HepG2 (cell line): ENCODE measurements around the gene MYO18A. TPM values are rescaled to one million over a fixed set of nuclear protein-coding genes. Genes with fewer than 3 reads are reported as not detected.

ENCODE experiments used
- ATAC-seq: fragments of 200-7000 bp; cut with Tn5 transposase; 3 replicates; pipeline ENCODE4 v1.9.1; 2020; ENCODE audit warnings: mild to moderate bottlenecking, moderate library complexity
- BruUV-seq: library from RNA; stranded (reverse); fragments of 400-500 nt; replicated peaks from 2 replicates; lab custom pipeline; 2021; lab: Mats Ljungman, UMichigan
- CTCF ChIA-PET: fragments of 300-600 bp; formaldehyde crosslinking; extraction: SDS; loops from one replicate; lab custom pipeline; 2021; ENCODE audit warnings: low total read pairs, inconsistent platforms, low intra/inter-chr PET ratio; lab: Yijun Ruan, JAX
- POLR2A ChIA-PET: fragments of 350-600 bp; sonication (Branson Sonifier 250); formaldehyde crosslinking; loops from one replicate; lab custom pipeline; 2020; ENCODE audit warnings: antibody characterized with exemption, inconsistent platforms; lab: Yijun Ruan, JAX
- DNase-seq: peaks from one replicate; pipeline ENCODE4 v3.0.0-alpha.2; 2015; ENCODE audit warnings: low spot score
- FAIRE-seq: peaks from 3 replicates; lab custom pipeline; 2011; peaks lifted over from hg19 to GRCh38; lab: Jason Lieb, UNC
- H2AFZ ChIP-seq: one replicate; pipeline ENCODE4 v1.6.1; 2011; ENCODE audit warnings: low read length, inconsistent platforms
- H3K27ac ChIP-seq: fragments of 300-600 bp; 3 replicates; pipeline ENCODE4 v1.8.0; 2011; ENCODE audit warnings: mixed run types, mild to moderate bottlenecking, mixed read lengths, low read length, inconsistent platforms; ENCODE audit not compliant: insufficient read depth; ENCODE audit errors: extremely low read length
- H3K27me3 ChIP-seq, 2 experiments: fragments of 200-600 bp in 1 of 2; 2 replicates in 1 of 2; 3 replicates in 1 of 2; pipeline versions ENCODE4 v1.6.0 to v1.8.0; 2011; ENCODE audit warnings: low read length in 2 of 2, mild to moderate bottlenecking in 2 of 2, moderate library complexity in 2 of 2, inconsistent platforms in 1 of 2; ENCODE audit not compliant: insufficient read depth in 2 of 2, control insufficient read depth in 1 of 2
- H3K36me3 ChIP-seq, 2 experiments: fragments of 200-600 bp in 1 of 2; replicated peaks in 1 of 2; 2 replicates in 1 of 2; 3 replicates in 1 of 2; pipeline versions ENCODE4 v1.5.1 to v1.8.0; 2011; ENCODE audit warnings: low read length in 2 of 2, inconsistent platforms in 1 of 2; ENCODE audit not compliant: insufficient read depth in 2 of 2, control insufficient read depth in 1 of 2
- H3K4me1 ChIP-seq: 2 replicates; pipeline ENCODE4 v1.5.1; 2012; ENCODE audit warnings: low read length, inconsistent platforms; ENCODE audit not compliant: insufficient read depth
- H3K4me2 ChIP-seq: 2 replicates; pipeline ENCODE4 v1.6.0; 2011; ENCODE audit warnings: low read depth, low read length, inconsistent platforms
- H3K4me3 ChIP-seq, 3 experiments: fragments of 200-600 bp in 1 of 3; sonication (generic), shearing (Covaris generic) in 1 of 3; replicated peaks in 1 of 3; 2 replicates each; pipeline ENCODE4 v1.5.1; 2011 to 2016; ENCODE audit warnings: low read length in 3 of 3, inconsistent platforms in 2 of 3, low read depth in 2 of 3, mild to moderate bottlenecking in 2 of 3, control low read depth in 1 of 3, mixed read lengths in 1 of 3; ENCODE audit not compliant: insufficient read depth in 1 of 3
- H3K79me2 ChIP-seq: one replicate; pipeline ENCODE4 v1.6.1; 2011; ENCODE audit warnings: low read length, inconsistent platforms; ENCODE audit not compliant: insufficient read depth
- H3K9ac ChIP-seq: 2 replicates; pipeline ENCODE4 v1.6.0; 2011; ENCODE audit warnings: mild to moderate bottlenecking, low read depth, low read length, inconsistent platforms; ENCODE audit not compliant: insufficient read depth
- H3K9me3 ChIP-seq: 2 replicates; pipeline ENCODE4 v1.5.1; 2012; ENCODE audit warnings: mild to moderate bottlenecking, low read length
- H4K20me1 ChIP-seq: 2 replicates; pipeline ENCODE4 v1.6.0; 2011; ENCODE audit warnings: inconsistent platforms, mild to moderate bottlenecking, low read length, moderate library complexity; ENCODE audit not compliant: insufficient read depth
- ATAD3A ChIP-seq: sonication (generic); formaldehyde crosslinking; IDR thresholded peaks from 2 replicates; pipeline ENCODE4 v1.4.0; 2020; ENCODE audit warnings: missing genetic modification reagents
- ATF2 ChIP-seq: sonication (generic); formaldehyde crosslinking; IDR thresholded peaks from 2 replicates; pipeline ENCODE4 v1.4.0; 2020; ENCODE audit warnings: missing genetic modification reagents
- CBX1 ChIP-seq: IDR thresholded peaks from one replicate; pipeline ENCODE4 v1.6.1; 2016; ENCODE audit warnings: antibody characterized with exemption, low read depth
- ELK4 ChIP-seq: sonication (generic); formaldehyde crosslinking; IDR thresholded peaks from 2 replicates; pipeline ENCODE4 v1.9.0; 2021; ENCODE audit warnings: missing genetic modification reagents, borderline replicate concordance
- STAG1 ChIP-seq: sonication (generic); formaldehyde crosslinking; IDR thresholded peaks from 2 replicates; pipeline ENCODE4 v1.4.0; 2020; ENCODE audit warnings: missing genetic modification reagents
- TOPORS ChIP-seq: sonication (generic); formaldehyde crosslinking; IDR thresholded peaks from 2 replicates; pipeline ENCODE4 v1.8.0; 2023; ENCODE audit warnings: mild to moderate bottlenecking, missing genetic modification reagents
- TSC22D2 ChIP-seq: sonication (generic); formaldehyde crosslinking; IDR thresholded peaks from 2 replicates; pipeline ENCODE4 v1.5.1; 2020; ENCODE audit warnings: missing genetic modification reagents, mild to moderate bottlenecking, borderline replicate concordance
- ZNF121 ChIP-seq: sonication (generic); formaldehyde crosslinking; IDR thresholded peaks from 2 replicates; pipeline ENCODE4 v1.5.0; 2020; ENCODE audit warnings: mild to moderate bottlenecking, missing genetic modification reagents
- ZNF331 ChIP-seq: sonication (generic); formaldehyde crosslinking; IDR thresholded peaks from 2 replicates; pipeline ENCODE4 v1.4.0; 2020; ENCODE audit warnings: missing genetic modification reagents
- WGBS: methylation state at CpG from one replicate; pipeline ENCODE4 v1.1.6; 2017; ENCODE audit warnings: low lambda C conversion rate; 5-methylcytosine and 5-hydroxymethylcytosine counted together
- in situ Hi-C: cut with HindIII; loops from 2 replicates; pipeline ENCODE4 v1.10.0; 2017; ENCODE audit warnings: low pct_unique_long_range_greater_than_20kb; ENCODE audit not compliant: extremely low pct_ligation_motif_present
- intact Hi-C: fragments of 100-400 bp; cut with micrococcal nuclease; formaldehyde crosslinking; loops from one replicate; pipeline ENCODE4 v1.10.0; 2022; ENCODE audit not compliant: unreplicated experiment
- polyA plus RNA-seq, 8 experiments: library from polyadenylated mRNA; depleted of rRNA in 3 of 8; stranded (reverse) in 7 of 8; unstranded in 1 of 8; fragments of >200 nt; fragmentation: Illumina TruSeq in 4 of 8; extraction: Trizol in 4 of 8; gene quantifications; 2 replicates each; pipeline versions ENCODE4 v1.2.1 to v1.2.3, GENCODE V29; 2011 to 2016; ENCODE audit warnings: low read depth in 4 of 8, missing spikeins in 1 of 8, mixed read lengths in 1 of 8; ENCODE audit not compliant: insufficient read depth in 1 of 8
- total RNA-seq, 5 experiments: library from RNA; depleted of rRNA; stranded (reverse); fragments of >200 nt; fragmentation: Illumina TruSeq; extraction: Trizol; gene quantifications; 2 replicates each; pipeline ENCODE4 v1.2.3, GENCODE V29; 2016; ENCODE audit warnings: low read depth in 1 of 5

MYO18A gene
- total and polyA plus RNA-seq, 2 of the 13 experiments (the other 11 are each of a cell fraction or from before 2014, with no cell fraction given): 16.8 to 24.8 TPM

DNA sequence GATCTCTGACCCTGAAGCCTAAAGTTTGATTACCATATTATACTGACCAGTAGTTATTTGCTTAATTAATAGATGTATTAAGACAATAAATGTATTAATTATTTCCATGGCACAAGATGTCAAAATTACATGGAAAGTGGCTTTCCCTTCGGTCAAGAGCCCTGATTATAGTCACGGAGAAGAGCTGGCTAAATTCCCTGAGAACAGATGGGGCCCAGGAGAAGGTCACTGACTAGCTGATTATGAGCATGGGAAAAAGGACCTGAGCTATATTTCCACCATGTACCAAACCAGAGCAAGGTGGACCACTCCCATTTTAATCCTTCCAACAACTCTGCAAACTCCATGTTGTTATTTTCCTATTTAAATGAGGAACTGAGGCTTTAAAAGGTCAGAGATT lies 12.9 kb upstream of the MYO18A start:
- POLR2A ChIA-PET: interaction anchor here (0.9 to 1.7 kb wide), 2 partner anchors 13 to 16 kb away, joined by 3 to 4 read pairs; partner anchors contain the start of gene MYO18A
- FAIRE-seq: no peak
- no peak overlapping the region for H2AFZ ChIP-seq
- ATAC-seq: no peak
- BruUV-seq: no TSS peak
- 33% methylated on average over 2 of the region's 2 CpGs for WGBS
- no peak overlapping the region for H3K4me2 ChIP-seq
- H3K27ac ChIP-seq: no peak overlapping the region
- DNase-seq: no peak
- H3K9ac ChIP-seq: no peak overlapping the region
- CTCF ChIA-PET: no interaction called here
- no peak overlapping the region for H3K4me3 ChIP-seq
- TF ChIP-seq ZNF331 (CRISPR knock-in tag): no peak
- no peak for TF ChIP-seq STAG1 (CRISPR knock-in tag)
- TF ChIP-seq TSC22D2 (CRISPR knock-in tag): no peak
- TF ChIP-seq ATAD3A: no peak
- TF ChIP-seq ZNF121: no peak
- TF ChIP-seq ATF2 (CRISPR knock-in tag): no peak
- TF ChIP-seq ELK4 (CRISPR knock-in tag): no peak
- TF ChIP-seq TOPORS (CRISPR knock-in tag): no peak
- no peak for TF ChIP-seq CBX1
- peaks cover 0 to 21% of the 10 kb centered on the region in 2 experiments; a peak in 3 of 5 replicates for H3K27me3 ChIP-seq
- H4K20me1 ChIP-seq: no peaks in the 10 kb centered on the region
- in situ Hi-C loops (no loop called here), intact Hi-C loops (no loop called here)
- no peaks in the 10 kb centered on the region for H3K9me3 ChIP-seq
- no peaks in the 10 kb centered on the region for H3K79me2 ChIP-seq
- H3K36me3 ChIP-seq: no peaks in the 10 kb centered on the region
- H3K4me1 ChIP-seq: no peaks in the 10 kb centered on the region
